Mesothelial cell of epicardium (in vitro differentiated cells): ENCODE results near the gene HPSE2. TPM values are rescaled to one million over a fixed set of nuclear protein-coding genes. Genes with fewer than 3 reads are reported as not detected.

Experiments
- DNase-seq, 2 experiments: peaks; one replicate each; pipeline ENCODE4 v3.0.0; 2021; ENCODE audit warnings: low spot score in 2 of 2; ENCODE audit not compliant: unreplicated experiment in 2 of 2
- H3K27ac Mint-ChIP-seq: 2 replicates; pipeline ENCODE4 v1.8.0; 2021; ENCODE audit warnings: mixed read lengths
- H3K27me3 Mint-ChIP-seq: 2 replicates; pipeline ENCODE4 v1.8.0; 2021; ENCODE audit warnings: low read depth, mixed read lengths
- H3K36me3 Mint-ChIP-seq: 2 replicates; pipeline ENCODE4 v1.8.0; 2021; ENCODE audit warnings: mixed read lengths
- H3K4me1 Mint-ChIP-seq: 2 replicates; pipeline ENCODE4 v1.8.0; 2021; ENCODE audit warnings: mixed read lengths
- H3K4me3 Mint-ChIP-seq: 2 replicates; pipeline ENCODE4 v1.8.0; 2021; ENCODE audit warnings: mild to moderate bottlenecking, moderate library complexity, mixed read lengths
- H3K9me3 Mint-ChIP-seq: 2 replicates; pipeline ENCODE4 v1.8.0; 2021; ENCODE audit warnings: mixed read lengths
- CTCF ChIP-seq: fragments of 200-600 bp; sonication (generic); IDR thresholded peaks from one replicate; pipeline ENCODE4 v1.5.0; 2021; ENCODE audit warnings: antibody characterized with exemption; ENCODE audit not compliant: unreplicated experiment
- total RNA-seq: library from RNA; stranded (reverse); gene quantifications from 3 replicates; pipeline ENCODE4 v1.2.1, GENCODE V29; 2021

HPSE2 gene
- total RNA-seq, 1 donor from 2014 or later = 2.3 TPM

- DNase-seq = no peak
- Mint-ChIP-seq H3K9me3 (no peaks in the 10 kb centered on the region), H3K27ac (no peak overlapping the region), H3K4me3 (no peak overlapping the region), H3K27me3 (no peaks in the 10 kb centered on the region), H3K4me1 (peaks cover 3% of the 10 kb centered on the region), H3K36me3 (peaks cover 4% of the 10 kb centered on the region)
- no peak for TF ChIP-seq CTCF
Measured at GRCh38 chr10:98420786-98421185, 814.9 kb downstream of the HPSE2 start.

- no peaks in the 10 kb centered on the region for H3K27me3 Mint-ChIP-seq
Measured at GRCh38 chr10:98419469-98420261, 816.0 kb downstream of the HPSE2 start.

GRCh38 chr10:98418665-98419468 is 816.8 kb downstream of the HPSE2 start:
- Mint-ChIP-seq H3K36me3 (peaks cover 4% of the 10 kb centered on the region), H3K4me1 (peaks cover 20% of the 10 kb centered on the region), H3K4me3 (no peak overlapping the region), H3K9me3 (no peaks in the 10 kb centered on the region), H3K27ac (no peak overlapping the region), H3K27me3 (no peaks in the 10 kb centered on the region)
- TF ChIP-seq CTCF = no peak
- no peak for DNase-seq

More at GRCh38 chr10:98419469-98420261, 816.0 kb downstream of the HPSE2 start:
- H3K4me1 Mint-ChIP-seq = peaks cover 13% of the 10 kb centered on the region
- H3K27ac Mint-ChIP-seq = no peak overlapping the region
- H3K9me3 Mint-ChIP-seq = no peaks in the 10 kb centered on the region
- H3K36me3 Mint-ChIP-seq = peaks cover 4% of the 10 kb centered on the region
- no peak overlapping the region for H3K4me3 Mint-ChIP-seq
- no peak for TF ChIP-seq CTCF
- no peak for DNase-seq

- no peak overlapping the region for H3K4me3 Mint-ChIP-seq
- H3K27ac Mint-ChIP-seq = no peak overlapping the region
- H3K9me3 Mint-ChIP-seq = no peaks in the 10 kb centered on the region
Measured at GRCh38 chr10:98417973-98418664, 817.5 kb downstream of the HPSE2 start.

More at GRCh38 chr10:98417973-98418664, 817.5 kb downstream of the HPSE2 start:
- peaks cover 20% of the 10 kb centered on the region for H3K4me1 Mint-ChIP-seq
- H3K27me3 Mint-ChIP-seq = no peaks in the 10 kb centered on the region
- no peak for TF ChIP-seq CTCF
- peaks cover 4% of the 10 kb centered on the region for H3K36me3 Mint-ChIP-seq
- no peak for DNase-seq
